Suprapubic skin (tissue), 4 donors: ENCODE results near the gene C1orf87. TPM values are rescaled to one million over a fixed set of nuclear protein-coding genes. Genes with fewer than 3 reads are reported as not detected.
A peak's percentile ranks its signal among the peaks of the same experiment; 100 is the strongest.

Experiments
- DNase-seq, 2 donors: peaks; one replicate each; pipeline ENCODE4 v3.0.0-alpha.2; 2019; ENCODE audit warnings: low spot score in 2 of 2
- H3K27ac ChIP-seq: fragments of 200-600 bp; sonication (generic); one replicate; pipeline ENCODE4 v1.5.1; 2019
- H3K27me3 ChIP-seq: fragments of 200-600 bp; sonication (generic); one replicate; pipeline ENCODE4 v1.5.1; 2019
- H3K36me3 ChIP-seq: fragments of 200-600 bp; sonication (generic); one replicate; pipeline ENCODE4 v1.5.1; 2019
- H3K4me1 ChIP-seq: fragments of 200-600 bp; sonication (generic); one replicate; pipeline ENCODE4 v1.5.1; 2019
- H3K4me3 ChIP-seq: fragments of 200-600 bp; sonication (generic); one replicate; pipeline ENCODE4 v1.5.1; 2019; ENCODE audit warnings: mild to moderate bottlenecking
- H3K9me3 ChIP-seq: fragments of 200-600 bp; sonication (generic); one replicate; pipeline ENCODE4 v1.5.1; 2019
- CTCF ChIP-seq, 2 donors: fragments of 200-600 bp in 1 of 2; fragments of 450-650 bp in 1 of 2; sonication (generic) in 1 of 2; IDR thresholded peaks; one replicate each; pipeline ENCODE4 v1.5.1; 2016 to 2019; ENCODE audit warnings: antibody characterized with exemption in 2 of 2, mild to moderate bottlenecking in 1 of 2, moderate library complexity in 1 of 2
- EP300 ChIP-seq: sonication (generic); formaldehyde crosslinking; IDR thresholded peaks from one replicate; pipeline ENCODE4 v1.6.1; 2017; ENCODE audit warnings: antibody characterized with exemption
- POLR2A ChIP-seq, 2 donors: fragments of 450-650 bp; IDR thresholded peaks; one replicate each; pipeline ENCODE4 v1.6.1; 2017; ENCODE audit warnings: antibody characterized with exemption in 2 of 2, mild to moderate bottlenecking in 2 of 2, moderate library complexity in 2 of 2
- POLR2AphosphoS5 ChIP-seq, 3 donors: sonication (generic); formaldehyde crosslinking; IDR thresholded peaks; one replicate each; pipeline ENCODE4 v1.6.1; 2017; ENCODE audit warnings: antibody characterized with exemption in 3 of 3
- WGBS: methylation state at CpG from one replicate; pipeline ENCODE4 v1.1.5; 2018; 5-methylcytosine and 5-hydroxymethylcytosine counted together
- total RNA-seq, 4 donors: library from RNA; depleted of rRNA; stranded (reverse); fragments of >200 nt; gene quantifications; one replicate each; pipeline ENCODE4 v1.1.0, GENCODE V29; 2016

C1orf87 gene
- total RNA-seq, 4 donors from 2014 or later = not detected

- no peaks in the 10 kb centered on the region for H3K36me3 ChIP-seq
- no peak for TF ChIP-seq CTCF (IDR thresholded peaks at IDR 0.05)
- no peak for TF ChIP-seq EP300
- TF ChIP-seq POLR2AphosphoS5 (IDR thresholded peaks at IDR 0.05) = no peak
- no peak for TF ChIP-seq POLR2A (IDR thresholded peaks at IDR 0.05)
- DNase-seq = no peak
- H3K9me3 ChIP-seq = no peaks in the 10 kb centered on the region
- H3K27ac ChIP-seq = no peak overlapping the region
- H3K27me3 ChIP-seq = no peaks in the 10 kb centered on the region
- no peak overlapping the region for H3K4me3 ChIP-seq
- WGBS = 71% methylated on average over 3 of the region's 3 CpGs
- H3K4me1 ChIP-seq = peaks cover 17% of the 10 kb centered on the region
These were observed 72.9 kb downstream of the C1orf87 start for GRCh38 chr1:60000625-60001024.

- Histone ChIP-seq H3K27ac (no peak overlapping the region), H3K4me1 (peaks cover 20% of the 10 kb centered on the region), H3K36me3 (no peaks in the 10 kb centered on the region), H3K9me3 (no peaks in the 10 kb centered on the region), H3K4me3 (no peak overlapping the region), H3K27me3 (no peaks in the 10 kb centered on the region)
- TF ChIP-seq CTCF (IDR thresholded peaks at IDR 0.05) = no peak
- TF ChIP-seq POLR2AphosphoS5 (IDR thresholded peaks at IDR 0.05) = no peak
- TF ChIP-seq POLR2A (IDR thresholded peaks at IDR 0.05) = no peak
- no peak for TF ChIP-seq EP300
- 74% methylated on average over 2 of the region's 2 CpGs for WGBS
- no peak for DNase-seq
These were observed 73.8 kb downstream of the C1orf87 start for GRCh38 chr1:59999746-60000145.

- no peak for DNase-seq
- WGBS = 88% methylated on average over 3 of the region's 3 CpGs
These were observed 74.6 kb downstream of the C1orf87 start for GRCh38 chr1:59999006-59999405.

GRCh38 chr1:59997479-59998115, 76.0 kb downstream of the C1orf87 start:
- no peak overlapping the region for H3K4me3 ChIP-seq
- WGBS = 13% methylated on average over 2 of the region's 2 CpGs
- no peaks in the 10 kb centered on the region for H3K36me3 ChIP-seq
- TF ChIP-seq POLR2AphosphoS5 (IDR thresholded peaks at IDR 0.05) (no peak), CTCF (IDR thresholded peaks at IDR 0.05) (no peak), EP300 (no peak), POLR2A (IDR thresholded peaks at IDR 0.05) (no peak)
- no peak overlapping the region for H3K27ac ChIP-seq
- H3K4me1 ChIP-seq = peaks cover 20% of the 10 kb centered on the region
- H3K27me3 ChIP-seq = no peaks in the 10 kb centered on the region
- no peaks in the 10 kb centered on the region for H3K9me3 ChIP-seq
- DNase-seq = no peak

More at GRCh38 chr1:59999006-59999405, 74.6 kb downstream of the C1orf87 start:
- H3K27me3 ChIP-seq = no peaks in the 10 kb centered on the region
- no peaks in the 10 kb centered on the region for H3K9me3 ChIP-seq
- no peak overlapping the region for H3K4me3 ChIP-seq
- no peak overlapping the region for H3K27ac ChIP-seq
- H3K4me1 ChIP-seq = peaks cover 20% of the 10 kb centered on the region
- H3K36me3 ChIP-seq = no peaks in the 10 kb centered on the region
- no peak for TF ChIP-seq CTCF (IDR thresholded peaks at IDR 0.05)
- no peak for TF ChIP-seq EP300
- no peak for TF ChIP-seq POLR2AphosphoS5 (IDR thresholded peaks at IDR 0.05)
- TF ChIP-seq POLR2A (IDR thresholded peaks at IDR 0.05) = no peak

GRCh38 chr1:59994302-59995198, 79.0 kb downstream of the C1orf87 start:
- WGBS = 51% methylated on average over 4 of the region's 4 CpGs
- TF ChIP-seq CTCF (IDR thresholded peaks at IDR 0.05) (no peak), POLR2A (IDR thresholded peaks at IDR 0.05) (no peak), POLR2AphosphoS5 (IDR thresholded peaks at IDR 0.05) (peak in 2 of 3 donors; percentile 48 to 80), EP300 (no peak)
- H3K4me1 ChIP-seq = peaks cover 20% of the 10 kb centered on the region
- no peaks in the 10 kb centered on the region for H3K27me3 ChIP-seq
- H3K9me3 ChIP-seq = no peaks in the 10 kb centered on the region
- no peak for DNase-seq
- peak overlapping the region; percentile 84 for H3K27ac ChIP-seq
- H3K36me3 ChIP-seq = no peaks in the 10 kb centered on the region
- no peak overlapping the region for H3K4me3 ChIP-seq
